Measurements from ENCODE around the gene IL34.
"Not testable (repeated sequence)": the region's sequence is repeated elsewhere in the genome, so short reads cannot be mapped to it uniquely, and the experiment has no call there.

The IL34 gene

DNA sequence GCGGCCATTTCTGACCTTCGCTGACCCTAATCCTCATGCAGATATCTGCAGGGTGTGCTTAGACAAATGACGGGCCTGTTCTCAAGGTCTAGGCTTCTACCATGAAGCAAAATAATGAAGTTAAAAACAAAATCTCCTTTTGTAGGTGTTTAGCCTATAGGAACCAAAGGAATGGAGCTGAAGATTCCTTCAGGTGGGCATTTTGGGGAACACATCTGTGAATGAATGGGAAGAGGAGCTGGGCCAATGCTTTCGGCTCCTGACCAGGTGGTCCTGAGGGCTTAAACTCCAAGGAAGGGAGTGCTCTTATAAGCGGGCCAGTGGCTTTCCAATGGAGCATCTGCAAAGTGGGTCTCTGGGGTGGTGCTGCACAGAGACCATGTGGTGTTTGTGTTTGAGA lies 14.1 kb upstream of the IL34 start:
- no peak for ATAC-seq

DNA sequence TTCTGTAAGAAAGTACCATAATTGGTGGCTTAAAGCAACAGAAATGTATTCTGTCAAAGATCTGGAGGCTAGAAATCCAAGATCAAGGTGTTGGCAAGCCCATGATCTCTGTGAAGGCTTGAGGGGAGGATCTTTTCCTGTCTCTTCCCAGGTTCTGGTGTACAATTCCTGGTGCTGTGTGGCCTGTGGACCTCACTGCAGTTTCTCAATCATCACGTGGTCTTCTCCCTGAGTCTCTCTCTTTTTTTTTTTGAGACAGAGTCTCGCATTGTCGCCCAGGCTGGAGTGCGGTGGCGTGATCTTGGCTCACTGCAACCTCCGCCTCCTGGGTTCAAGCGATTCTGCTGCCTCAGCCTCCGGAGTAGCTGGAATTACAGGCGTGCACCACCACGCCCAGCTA lies 12.7 kb upstream of the IL34 start:
- ATAC-seq = not testable (repeated sequence)

GRCh38 chr16:70634861-70635260 lies 11.5 kb upstream of the IL34 start:
- no peak for ATAC-seq

DNA sequence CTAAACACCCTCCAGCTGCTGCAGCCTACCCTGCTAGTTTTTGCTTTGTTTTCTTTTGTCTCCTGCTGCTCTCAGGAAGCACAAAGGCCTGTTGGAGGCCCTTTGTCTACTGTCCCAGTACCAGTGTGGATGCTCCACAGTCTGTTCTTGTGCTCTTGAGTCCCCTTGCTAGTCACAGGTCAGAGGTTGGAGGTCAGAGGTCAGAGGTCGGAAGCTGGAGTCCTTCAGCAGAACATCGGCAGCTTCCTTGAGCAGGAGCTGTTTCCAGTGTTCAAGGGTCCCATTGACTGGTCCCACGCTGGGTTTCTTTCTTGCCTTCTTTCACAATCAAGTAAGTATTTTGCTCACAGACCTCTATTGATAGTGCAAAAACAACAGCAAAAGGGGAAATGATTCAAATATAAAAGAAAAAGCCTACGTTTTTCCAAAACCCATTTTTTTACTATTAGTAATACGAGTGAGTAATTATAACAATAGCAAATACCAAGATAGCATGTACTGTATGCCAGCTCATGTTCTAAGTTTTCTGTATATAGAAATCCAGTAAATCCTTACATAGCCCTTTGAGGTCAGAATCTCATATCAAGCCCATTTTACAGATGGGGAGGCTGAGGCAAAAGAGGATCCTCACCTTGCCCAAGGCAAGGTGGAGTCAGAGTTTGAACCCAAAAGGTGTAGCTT lies 10.9 kb upstream of the IL34 start:
- no peak for ATAC-seq

DNA sequence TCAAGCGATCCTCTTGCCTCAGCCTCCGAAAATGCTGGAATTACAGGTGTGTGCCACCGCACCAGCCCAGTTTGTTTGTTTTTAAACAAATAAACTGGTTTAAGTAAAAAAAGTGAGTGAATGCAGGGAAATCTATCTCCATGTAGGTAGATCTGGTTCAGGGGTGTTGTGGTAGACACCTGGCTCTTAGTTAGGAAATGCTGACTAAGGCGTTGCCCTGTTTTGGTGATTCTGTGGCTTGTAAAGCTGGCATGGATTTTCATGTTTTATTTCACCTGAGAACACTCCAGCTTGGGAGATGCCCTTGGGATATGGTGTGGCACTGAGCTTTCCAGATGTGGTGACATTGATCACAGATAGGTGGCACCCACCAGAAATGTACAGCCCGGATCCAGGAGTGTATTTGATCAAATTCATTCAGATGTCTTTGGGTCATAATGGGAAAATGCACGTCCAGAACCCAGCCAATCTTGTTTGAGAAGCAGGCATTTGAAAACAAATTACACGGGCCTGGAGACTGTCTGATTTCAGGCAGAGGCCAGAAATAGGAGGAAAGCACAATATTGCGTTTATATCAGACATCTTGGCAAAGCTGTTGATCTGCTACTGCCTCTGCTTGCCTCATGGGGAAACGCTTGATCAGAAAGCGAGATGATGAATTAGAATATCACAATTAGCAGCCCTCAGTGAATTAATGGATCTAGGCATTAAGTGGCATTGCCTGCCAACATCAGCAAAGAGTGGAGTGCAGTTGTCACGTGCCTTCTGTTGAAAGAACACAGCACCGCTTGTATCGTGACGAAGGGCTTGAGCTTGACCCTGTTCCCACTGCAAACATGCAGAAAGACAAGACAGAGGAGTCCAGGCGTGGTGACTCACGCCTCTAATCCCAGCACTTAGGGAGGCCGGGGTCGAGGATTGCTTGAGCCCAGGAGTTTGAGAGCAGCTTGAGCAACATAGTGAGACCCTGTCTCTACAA lies 7.3 kb upstream of the IL34 start:
- no peak for ATAC-seq

DNA sequence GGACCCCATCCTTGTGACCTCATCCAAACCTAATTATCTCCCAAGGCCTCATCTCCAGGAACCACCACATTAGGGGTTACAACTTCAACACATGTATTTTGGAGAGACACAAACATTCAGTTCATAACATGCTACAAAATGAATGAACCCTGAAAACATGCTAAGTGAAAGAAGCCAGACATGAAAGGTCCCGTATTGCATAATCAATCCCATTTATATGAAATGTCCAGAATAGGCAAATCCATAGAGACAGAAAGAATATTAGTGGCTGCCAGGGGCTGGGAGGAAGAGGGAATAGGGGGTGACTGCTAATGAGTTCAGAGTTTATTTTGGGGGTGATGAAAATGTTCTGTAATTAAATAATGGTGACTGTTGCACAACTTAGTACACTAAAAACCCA lies 3.7 kb upstream of the IL34 start:
- ATAC-seq = no peak

DNA sequence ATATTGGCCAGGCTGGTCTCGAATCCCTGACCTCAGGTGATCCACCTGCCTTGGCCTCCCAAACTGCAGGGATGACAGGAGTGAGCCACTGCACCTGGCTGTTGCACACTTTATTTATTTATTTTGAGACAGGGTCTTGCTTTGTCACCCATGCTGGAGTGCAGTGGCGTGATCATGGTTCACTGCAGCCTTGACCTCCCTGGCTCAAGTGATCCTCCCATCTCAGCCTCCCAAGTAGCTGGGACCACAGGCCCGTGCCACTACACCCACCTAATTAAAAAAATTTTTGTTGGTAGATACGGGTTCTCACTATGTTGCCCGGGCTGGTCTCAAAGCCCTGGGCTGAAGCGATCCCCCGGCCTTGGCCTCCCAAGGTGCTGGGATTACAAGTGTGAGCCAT lies 3.1 kb upstream of the IL34 start:
- not testable (repeated sequence) for ATAC-seq

- ATAC-seq = no peak
Observed at GRCh38 chr16:70644763-70645597, 1.4 kb upstream of the IL34 start.

DNA sequence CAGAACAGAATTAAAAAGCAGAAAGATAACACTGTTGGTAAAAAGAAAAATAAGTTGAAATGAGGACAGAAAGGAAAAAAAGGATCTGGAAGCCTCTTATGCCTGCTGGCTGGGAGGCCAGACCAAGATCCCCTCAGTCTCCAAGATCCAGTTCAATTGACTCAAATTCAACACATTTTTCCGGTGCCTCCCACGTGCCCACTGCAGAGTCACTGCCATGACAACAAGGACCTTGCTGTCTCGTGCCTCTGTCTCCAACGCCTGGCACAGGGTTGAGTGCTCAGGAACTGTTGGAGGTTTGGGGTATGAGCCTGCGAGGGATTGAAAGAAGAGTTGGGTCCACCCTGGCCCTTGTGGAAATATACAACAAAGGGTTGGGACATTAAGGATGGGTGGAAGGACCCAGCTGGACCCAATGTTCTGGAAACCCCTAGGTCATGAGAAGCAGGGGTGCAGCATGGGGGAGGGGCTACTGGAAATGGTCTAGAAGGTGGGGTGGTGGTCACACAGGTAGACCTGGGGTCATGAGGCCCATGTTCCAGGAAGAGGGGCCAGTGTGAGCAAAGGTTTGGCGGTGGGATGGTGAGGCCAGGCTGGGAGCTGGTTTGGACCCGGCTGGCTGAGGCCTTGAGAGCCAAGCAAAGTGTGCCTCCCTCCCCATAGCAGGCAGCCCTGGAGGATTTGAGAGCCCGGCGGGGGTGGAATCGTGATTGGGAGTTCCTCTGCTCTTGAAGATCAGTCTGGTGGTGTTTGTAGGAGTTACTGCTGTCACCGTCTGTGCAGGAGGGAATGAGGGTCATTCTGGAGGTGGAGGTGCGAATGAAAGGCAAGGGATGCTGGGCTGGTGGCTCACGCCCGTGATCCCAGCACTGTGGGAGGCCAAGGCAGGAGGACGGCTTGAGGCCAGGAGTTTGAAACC lies 1.3 kb downstream of the IL34 start:
- ATAC-seq = no peak

DNA sequence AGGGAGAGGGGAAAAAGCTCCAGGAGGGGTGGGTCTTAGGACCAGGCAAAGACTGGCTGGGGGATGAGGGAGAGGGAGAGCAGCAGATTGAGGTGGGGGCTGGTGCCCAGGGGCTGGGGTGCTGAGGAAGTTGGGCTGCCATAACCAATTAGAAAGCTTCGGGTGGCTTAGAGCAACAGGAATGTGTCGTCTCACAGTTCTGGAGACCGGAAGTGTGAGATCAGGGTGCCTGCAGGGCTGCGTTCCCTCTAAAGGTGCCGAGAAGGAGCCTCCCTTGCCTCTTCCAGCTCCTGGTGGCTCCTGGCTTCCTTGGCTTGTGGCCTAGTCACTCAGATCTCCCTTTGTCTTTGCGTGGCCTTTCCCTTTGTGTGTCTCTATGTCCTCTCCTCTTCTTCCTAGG lies 2.2 kb downstream of the IL34 start:
- ATAC-seq = no peak

GRCh38 chr16:70649300-70649699 lies 2.9 kb downstream of the IL34 start:
- ATAC-seq = no peak

- ATAC-seq = no peak
Observed at GRCh38 chr16:70650216-70650615, 3.9 kb downstream of the IL34 start.

- no peak for ATAC-seq
Observed at GRCh38 chr16:70651524-70651923, 5.2 kb downstream of the IL34 start.

DNA sequence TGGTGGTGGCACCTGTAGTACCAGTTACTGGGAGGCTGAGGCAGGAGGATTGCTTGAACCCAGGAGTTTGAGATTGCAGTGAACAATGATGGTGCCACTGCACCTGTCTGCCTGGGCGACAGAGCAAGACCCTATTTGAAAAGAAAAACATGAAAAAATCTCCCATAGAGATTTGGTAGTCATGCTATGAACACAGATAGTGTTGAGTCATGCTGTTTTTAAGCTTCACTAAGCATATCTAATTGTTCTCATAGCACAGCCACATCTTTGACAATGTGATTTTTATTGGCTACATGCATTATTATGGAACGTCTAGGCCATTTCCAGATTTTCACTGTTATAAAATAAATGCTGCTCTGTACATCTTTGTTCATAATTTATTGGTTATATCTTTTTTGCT lies 6.0 kb downstream of the IL34 start:
- ATAC-seq = no peak

DNA sequence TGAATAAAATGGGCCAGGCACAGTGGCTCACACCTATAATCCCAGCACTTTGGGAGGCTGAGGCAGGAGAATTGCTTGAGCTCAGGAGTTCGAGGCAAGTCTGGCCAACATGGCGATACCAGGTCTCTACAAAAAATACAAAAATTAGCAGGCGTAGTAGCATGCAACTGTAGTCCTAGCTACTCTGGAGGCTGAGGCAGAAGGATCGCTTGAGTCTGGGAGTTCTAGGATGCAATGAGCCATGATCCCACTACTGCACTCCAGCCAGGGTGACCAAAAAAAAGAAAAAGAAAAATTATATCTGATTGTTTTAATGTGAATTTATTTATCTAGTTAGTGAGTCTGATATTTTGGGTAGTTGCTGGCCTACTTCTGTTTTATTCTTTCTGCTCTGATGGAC lies 7.0 kb downstream of the IL34 start:
- no peak for ATAC-seq

DNA sequence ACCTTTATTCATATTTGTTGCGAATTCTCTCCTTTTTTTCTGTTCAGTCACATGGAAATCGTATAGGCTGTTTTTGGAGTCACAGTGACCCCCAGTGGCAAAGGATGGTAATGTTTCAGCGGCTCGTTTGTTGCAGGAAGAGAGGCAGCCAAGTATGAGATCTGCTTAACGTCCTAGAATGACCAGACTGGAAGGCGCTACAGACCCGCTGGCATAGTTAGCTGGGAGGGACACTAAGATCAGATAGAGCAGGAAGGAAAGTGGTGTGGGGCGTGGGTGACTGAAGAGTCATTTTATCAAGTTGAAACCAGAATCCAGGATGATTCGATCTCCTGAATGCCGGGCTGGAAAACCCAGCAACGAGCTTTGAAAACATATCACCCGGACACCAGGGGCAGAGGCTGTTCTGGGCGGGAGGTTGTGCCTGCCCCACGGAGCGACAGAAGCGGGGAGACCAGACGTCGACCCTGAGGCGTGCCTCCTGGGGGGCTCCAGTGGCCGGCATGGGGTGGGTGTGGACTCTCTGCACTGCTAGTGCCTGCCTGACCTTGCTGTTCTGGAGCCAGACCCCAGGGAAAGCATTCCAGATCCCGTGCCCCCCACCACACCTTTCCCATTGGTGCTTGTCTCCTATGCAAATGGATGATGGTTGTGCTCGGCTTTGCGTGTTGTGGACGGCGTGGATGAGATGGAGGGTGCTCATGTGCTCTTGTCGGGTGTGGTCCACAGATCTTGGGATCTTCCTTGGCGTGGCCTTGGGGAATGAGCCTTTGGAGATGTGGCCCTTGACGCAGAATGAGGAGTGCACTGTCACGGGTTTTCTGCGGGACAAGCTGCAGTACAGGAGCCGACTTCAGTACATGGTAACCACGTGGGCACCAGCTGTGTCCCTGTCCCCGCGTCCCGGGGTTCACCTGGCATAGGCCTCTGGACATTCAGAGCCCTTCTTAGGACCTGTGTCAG lies 7.7 kb downstream of the IL34 start:
- ATAC-seq = peak; percentile 55 to 68

DNA sequence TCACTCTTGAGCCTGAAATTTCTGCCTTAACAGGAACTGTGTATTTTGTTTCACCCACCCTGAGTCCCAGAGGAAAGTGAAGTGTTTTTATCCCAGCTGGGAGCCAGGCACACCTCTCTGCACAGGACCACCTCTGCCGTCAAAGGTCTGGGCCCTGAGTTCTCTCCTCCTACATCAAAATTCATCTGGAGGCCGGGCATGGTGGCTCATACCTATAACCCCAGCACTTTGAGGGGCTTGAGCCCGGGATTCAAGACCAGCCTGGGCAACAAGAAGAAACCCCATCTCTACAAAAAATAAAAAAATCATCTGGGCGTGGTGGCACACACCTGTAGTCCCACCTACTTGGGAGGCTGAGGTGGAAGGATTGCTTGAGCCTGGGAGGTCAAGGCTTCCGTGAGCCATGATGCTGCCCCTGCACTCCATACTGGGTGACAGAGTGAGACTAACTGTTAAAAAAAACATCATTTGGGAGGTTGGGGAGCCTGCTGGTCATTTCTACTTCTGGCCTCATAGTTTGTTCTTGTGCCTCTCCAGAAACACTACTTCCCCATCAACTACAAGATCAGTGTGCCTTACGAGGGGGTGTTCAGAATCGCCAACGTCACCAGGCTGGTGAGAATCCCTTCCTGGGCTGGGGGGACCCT lies 9.8 kb downstream of the IL34 start:
- no peak for ATAC-seq

DNA sequence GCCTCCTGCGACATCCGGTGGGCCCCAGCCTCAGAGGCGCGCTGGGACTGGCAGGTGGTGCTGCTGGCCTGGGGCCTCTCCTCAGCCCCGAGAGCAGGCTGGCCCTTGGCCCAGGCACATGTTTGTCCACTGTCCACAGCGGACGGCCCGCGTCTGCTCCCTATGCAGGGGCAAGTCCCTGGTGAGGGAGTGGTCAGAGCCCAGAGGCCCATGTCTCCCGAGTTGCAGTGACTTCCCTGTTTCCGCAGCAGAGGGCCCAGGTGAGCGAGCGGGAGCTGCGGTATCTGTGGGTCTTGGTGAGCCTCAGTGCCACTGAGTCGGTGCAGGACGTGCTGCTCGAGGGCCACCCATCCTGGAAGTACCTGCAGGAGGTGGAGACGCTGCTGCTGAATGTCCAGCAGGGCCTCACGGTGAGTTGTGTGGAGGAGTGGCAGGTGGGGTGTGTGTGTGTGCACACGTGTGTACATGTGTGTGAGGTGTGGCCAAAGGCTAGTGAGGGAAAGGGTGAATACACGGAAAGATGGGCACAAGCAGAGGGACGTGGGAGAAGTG lies 10.4 kb downstream of the IL34 start:
- ATAC-seq = no peak

GRCh38 chr16:70657956-70658355 lies 11.6 kb downstream of the IL34 start:
- ATAC-seq = no peak

GRCh38 chr16:70658921-70659320 lies 12.6 kb downstream of the IL34 start:
- ATAC-seq = no peak
